ENCODE data around the gene RAB36.

Gene RAB36

GRCh38 chr22:23100124-23100801 lies 45.0 kb upstream of the RAB36 start:
- Histone ChIP-seq H3K27me3 (ENCODE audit: insufficient read depth, low read length, poor library complexity) (no peaks in the 10 kb centered on the region), H4K20me1 (ENCODE audit: insufficient read depth, low read length) (peaks cover 3% of the 10 kb centered on the region; the same call in 1 of the 2 replicates), H3K9me3 (ENCODE audit: insufficient read depth, low read length, severe bottlenecking) (no peaks in the 10 kb centered on the region), H3K4me3 (ENCODE audit: low read depth in 1 of 2, low read length in 2 of 2) (no peak overlapping the region), H3K4me1 (ENCODE audit: insufficient read depth, low read length) (no peaks in the 10 kb centered on the region), H2AFZ (ENCODE audit: low read depth, low read length) (no peak overlapping the region), H3K27ac (ENCODE audit: low read length) (no peak overlapping the region), H3K9ac (ENCODE audit: low read depth, low read length) (no peak overlapping the region), H3K79me2 (ENCODE audit: insufficient read depth, low read length) (no peaks in the 10 kb centered on the region), H3K4me2 (ENCODE audit: insufficient read depth, low read length) (no peak overlapping the region), H3K36me3 (ENCODE audit: insufficient read depth, low read length) (no peaks in the 10 kb centered on the region)
- TF ChIP-seq EZH2 (IDR thresholded peaks at IDR 0.05; ENCODE audit: borderline replicate concordance, low read depth, low read length, severe bottlenecking) = no peak
- TF ChIP-seq, protein P1, sequence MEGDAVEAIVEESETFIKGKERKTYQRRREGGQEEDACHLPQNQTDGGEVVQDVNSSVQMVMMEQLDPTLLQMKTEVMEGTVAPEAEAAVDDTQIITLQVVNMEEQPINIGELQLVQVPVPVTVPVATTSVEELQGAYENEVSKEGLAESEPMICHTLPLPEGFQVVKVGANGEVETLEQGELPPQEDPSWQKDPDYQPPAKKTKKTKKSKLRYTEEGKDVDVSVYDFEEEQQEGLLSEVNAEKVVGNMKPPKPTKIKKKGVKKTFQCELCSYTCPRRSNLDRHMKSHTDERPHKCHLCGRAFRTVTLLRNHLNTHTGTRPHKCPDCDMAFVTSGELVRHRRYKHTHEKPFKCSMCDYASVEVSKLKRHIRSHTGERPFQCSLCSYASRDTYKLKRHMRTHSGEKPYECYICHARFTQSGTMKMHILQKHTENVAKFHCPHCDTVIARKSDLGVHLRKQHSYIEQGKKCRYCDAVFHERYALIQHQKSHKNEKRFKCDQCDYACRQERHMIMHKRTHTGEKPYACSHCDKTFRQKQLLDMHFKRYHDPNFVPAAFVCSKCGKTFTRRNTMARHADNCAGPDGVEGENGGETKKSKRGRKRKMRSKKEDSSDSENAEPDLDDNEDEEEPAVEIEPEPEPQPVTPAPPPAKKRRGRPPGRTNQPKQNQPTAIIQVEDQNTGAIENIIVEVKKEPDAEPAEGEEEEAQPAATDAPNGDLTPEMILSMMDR (IDR thresholded peaks at IDR 0.05; ENCODE audit: borderline replicate concordance, extremely low read depth, low read length, poor library complexity, severe bottlenecking) = no peak
- DNase-seq (no peak), ATAC-seq (ENCODE audit: insufficient read depth, low read depth) (no peak)

GRCh38 chr22:23101524-23101923 lies 43.8 kb upstream of the RAB36 start:
- H4K20me1 ChIP-seq (ENCODE audit: insufficient read depth, low read length) = peaks cover 3% of the 10 kb centered on the region; the same call in 1 of the 2 replicates
- no peak for TF ChIP-seq EZH2 (IDR thresholded peaks at IDR 0.05; ENCODE audit: borderline replicate concordance, low read depth, low read length, severe bottlenecking)
- TF ChIP-seq, protein P1 (IDR thresholded peaks at IDR 0.05; ENCODE audit: borderline replicate concordance, extremely low read depth, low read length, poor library complexity, severe bottlenecking) = no peak
- H3K27me3 ChIP-seq (ENCODE audit: insufficient read depth, low read length, poor library complexity) = no peaks in the 10 kb centered on the region
- ATAC-seq (ENCODE audit: insufficient read depth, low read depth) = no peak
- H3K9ac ChIP-seq (ENCODE audit: low read depth, low read length) = no peak overlapping the region
- no peaks in the 10 kb centered on the region for H3K9me3 ChIP-seq (ENCODE audit: insufficient read depth, low read length, severe bottlenecking)
- no peak overlapping the region for H3K4me2 ChIP-seq (ENCODE audit: insufficient read depth, low read length)
- H2AFZ ChIP-seq (ENCODE audit: low read depth, low read length) = no peak overlapping the region
- H3K79me2 ChIP-seq (ENCODE audit: insufficient read depth, low read length) = no peaks in the 10 kb centered on the region
- no peaks in the 10 kb centered on the region for H3K36me3 ChIP-seq (ENCODE audit: insufficient read depth, low read length)
- no peak overlapping the region for H3K27ac ChIP-seq (ENCODE audit: low read length)
- H3K4me3 ChIP-seq (ENCODE audit: low read depth in 1 of 2, low read length in 2 of 2) = no peak overlapping the region
- no peak for DNase-seq
- no peaks in the 10 kb centered on the region for H3K4me1 ChIP-seq (ENCODE audit: insufficient read depth, low read length)

- no peak overlapping the region for H3K27ac ChIP-seq (ENCODE audit: low read length)
- ATAC-seq (ENCODE audit: insufficient read depth, low read depth) (no peak), DNase-seq (no peak)
- no peak overlapping the region for H2AFZ ChIP-seq (ENCODE audit: low read depth, low read length)
- no peak overlapping the region for H3K4me2 ChIP-seq (ENCODE audit: insufficient read depth, low read length)
- no peaks in the 10 kb centered on the region for H3K79me2 ChIP-seq (ENCODE audit: insufficient read depth, low read length)
- peaks cover 3% of the 10 kb centered on the region; the same call in 1 of the 2 replicates for H4K20me1 ChIP-seq (ENCODE audit: insufficient read depth, low read length)
- H3K27me3 ChIP-seq (ENCODE audit: insufficient read depth, low read length, poor library complexity) = no peaks in the 10 kb centered on the region
- no peak overlapping the region for H3K9ac ChIP-seq (ENCODE audit: low read depth, low read length)
- TF ChIP-seq, protein P1 (IDR thresholded peaks at IDR 0.05; ENCODE audit: borderline replicate concordance, extremely low read depth, low read length, poor library complexity, severe bottlenecking) = no peak
- TF ChIP-seq EZH2 (IDR thresholded peaks at IDR 0.05; ENCODE audit: borderline replicate concordance, low read depth, low read length, severe bottlenecking) = no peak
- no peaks in the 10 kb centered on the region for H3K9me3 ChIP-seq (ENCODE audit: insufficient read depth, low read length, severe bottlenecking)
- no peaks in the 10 kb centered on the region for H3K36me3 ChIP-seq (ENCODE audit: insufficient read depth, low read length)
- H3K4me1 ChIP-seq (ENCODE audit: insufficient read depth, low read length) = no peaks in the 10 kb centered on the region
- H3K4me3 ChIP-seq (ENCODE audit: low read depth in 1 of 2, low read length in 2 of 2) = no peak overlapping the region
These were observed 43.1 kb upstream of the RAB36 start for GRCh38 chr22:23102002-23102655.
